ENCODE measurements around the gene DGKB. TPM values are rescaled to one million over a fixed set of nuclear protein-coding genes. Genes with fewer than 3 reads are reported as not detected.

Gene DGKB
- total RNA-seq, 4 donors from 2014 or later, result 0.40 to 3.8 (median 0.82) TPM; not detected in 1

DNA sequence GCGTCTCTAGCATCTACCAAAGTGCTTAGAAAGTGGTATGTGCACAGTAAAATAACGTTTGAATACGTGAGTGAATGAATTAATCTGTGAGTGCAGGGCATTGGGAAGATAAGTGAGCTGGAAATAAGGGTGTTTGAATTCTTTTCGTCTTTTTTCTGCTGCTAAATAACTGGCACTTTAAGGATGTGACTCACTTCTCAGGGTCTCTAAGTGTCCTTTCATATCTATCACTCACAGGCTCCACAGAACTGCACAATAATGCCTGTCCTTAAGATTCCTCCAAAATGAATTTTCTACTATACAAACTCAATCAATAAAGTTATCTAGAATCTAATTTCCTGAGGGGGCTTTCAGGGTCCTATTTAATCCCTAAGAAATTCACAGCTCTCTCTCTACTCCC lies 3.2 kb upstream of the DGKB start:
- no peak overlapping the region for H3K27ac ChIP-seq
- H3K36me3 ChIP-seq, result no peaks in the 10 kb centered on the region
- H3K9me3 ChIP-seq, result no peaks in the 10 kb centered on the region
- in situ Hi-C loops (cut with MboI; ENCODE audit: low pct_ligation_motif_present in 1 of 4, low pct_unique_long_range_greater_than_20kb in 1 of 4, low sequenced_read_pairs in 3 of 4), result no loop called here
- no peak overlapping the region for H3K4me3 ChIP-seq
- no peak for DNase-seq
- 71 to 79% methylated on average over 4 of the region's 4 CpGs for WGBS, 2 donors (ENCODE audit: low coverage in 1 of 2)
- intact Hi-C loops (cut with DNase I; ENCODE audit: low total_unique reads), result no loop called here
- no peaks in the 10 kb centered on the region for H3K27me3 ChIP-seq
- no peaks in the 10 kb centered on the region for H3K4me1 ChIP-seq
- TF ChIP-seq EP300 (IDR thresholded peaks at IDR 0.05; ENCODE audit: low read depth) (no peak), POLR2A (IDR thresholded peaks at IDR 0.05) (no peak)

DNA sequence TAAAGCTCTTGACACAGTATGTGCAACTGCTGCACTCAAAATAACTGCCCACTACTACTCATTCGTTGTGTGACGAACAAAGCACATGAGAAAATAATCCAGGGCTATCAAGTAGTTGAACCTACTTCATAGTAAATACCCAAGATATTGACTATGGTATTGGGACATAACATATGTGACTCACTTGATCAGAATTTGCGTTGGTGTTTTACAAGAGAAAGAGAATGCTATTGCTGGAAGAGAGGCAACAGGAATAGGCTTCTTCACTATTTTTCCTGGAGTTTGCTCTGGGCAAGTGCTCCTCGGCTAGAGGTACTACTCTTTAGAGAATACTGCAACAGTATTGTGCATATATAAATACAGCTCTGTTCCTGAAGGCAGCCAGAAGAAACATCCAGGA lies 2.5 kb downstream of the DGKB start:
- no peak for DNase-seq
- Histone ChIP-seq H3K4me1 (no peaks in the 10 kb centered on the region), H3K36me3 (no peaks in the 10 kb centered on the region), H3K9me3 (no peaks in the 10 kb centered on the region), H3K27ac (no peak overlapping the region), H3K27me3 (no peaks in the 10 kb centered on the region), H3K4me3 (no peak overlapping the region)
- 85 to 93% methylated on average over 3 to 4 of the region's 4 CpGs for WGBS, 2 donors (ENCODE audit: low coverage in 1 of 2)
- TF ChIP-seq EP300 (IDR thresholded peaks at IDR 0.05; ENCODE audit: low read depth) (no peak), POLR2AphosphoS5 (IDR thresholded peaks at IDR 0.05) (no peak), POLR2A (IDR thresholded peaks at IDR 0.05) (no peak)
- TF ChIP-seq, protein P1, sequence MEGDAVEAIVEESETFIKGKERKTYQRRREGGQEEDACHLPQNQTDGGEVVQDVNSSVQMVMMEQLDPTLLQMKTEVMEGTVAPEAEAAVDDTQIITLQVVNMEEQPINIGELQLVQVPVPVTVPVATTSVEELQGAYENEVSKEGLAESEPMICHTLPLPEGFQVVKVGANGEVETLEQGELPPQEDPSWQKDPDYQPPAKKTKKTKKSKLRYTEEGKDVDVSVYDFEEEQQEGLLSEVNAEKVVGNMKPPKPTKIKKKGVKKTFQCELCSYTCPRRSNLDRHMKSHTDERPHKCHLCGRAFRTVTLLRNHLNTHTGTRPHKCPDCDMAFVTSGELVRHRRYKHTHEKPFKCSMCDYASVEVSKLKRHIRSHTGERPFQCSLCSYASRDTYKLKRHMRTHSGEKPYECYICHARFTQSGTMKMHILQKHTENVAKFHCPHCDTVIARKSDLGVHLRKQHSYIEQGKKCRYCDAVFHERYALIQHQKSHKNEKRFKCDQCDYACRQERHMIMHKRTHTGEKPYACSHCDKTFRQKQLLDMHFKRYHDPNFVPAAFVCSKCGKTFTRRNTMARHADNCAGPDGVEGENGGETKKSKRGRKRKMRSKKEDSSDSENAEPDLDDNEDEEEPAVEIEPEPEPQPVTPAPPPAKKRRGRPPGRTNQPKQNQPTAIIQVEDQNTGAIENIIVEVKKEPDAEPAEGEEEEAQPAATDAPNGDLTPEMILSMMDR (IDR thresholded peaks at IDR 0.05), result no peak
- in situ Hi-C loops (cut with MboI; ENCODE audit: low pct_ligation_motif_present in 1 of 4, low pct_unique_long_range_greater_than_20kb in 1 of 4, low sequenced_read_pairs in 3 of 4), result no loop called here
- intact Hi-C loops (cut with DNase I; ENCODE audit: low total_unique reads), result no loop called here

DNA sequence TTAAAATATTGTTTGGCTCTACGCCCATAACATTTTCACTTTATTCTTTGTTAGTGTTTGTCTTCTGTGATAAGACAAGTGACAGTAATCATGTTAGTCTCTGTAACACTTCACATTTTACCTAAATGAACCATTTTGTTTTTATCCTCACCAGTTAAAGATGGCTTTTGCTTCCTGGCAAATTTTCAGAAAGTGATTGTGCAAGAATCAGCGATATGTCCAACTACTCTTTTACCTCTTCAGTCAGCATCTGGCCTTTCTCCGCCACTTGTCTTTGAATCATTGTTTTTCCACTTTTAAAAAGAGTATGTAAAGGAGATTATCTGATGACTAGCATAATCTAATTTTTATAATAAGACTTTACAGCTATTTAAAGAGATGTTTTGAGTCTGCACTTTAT lies 3.5 kb downstream of the DGKB start:
- TF ChIP-seq POLR2AphosphoS5 (IDR thresholded peaks at IDR 0.05), result peak in 1 of 3 donors; percentile 20
- TF ChIP-seq, protein P1 (IDR thresholded peaks at IDR 0.05), result no peak
- TF ChIP-seq POLR2A (IDR thresholded peaks at IDR 0.05), result no peak
- DNase-seq, result no peak
- in situ Hi-C loops (cut with MboI; ENCODE audit: low pct_ligation_motif_present in 1 of 4, low pct_unique_long_range_greater_than_20kb in 1 of 4, low sequenced_read_pairs in 3 of 4), result no loop called here
- no peaks in the 10 kb centered on the region for H3K9me3 ChIP-seq
- no peak overlapping the region for H3K4me3 ChIP-seq
- no peak overlapping the region for H3K27ac ChIP-seq
- H3K27me3 ChIP-seq, result no peaks in the 10 kb centered on the region
- intact Hi-C loops (cut with DNase I; ENCODE audit: low total_unique reads), result no loop called here
- H3K4me1 ChIP-seq, result no peaks in the 10 kb centered on the region
- no peaks in the 10 kb centered on the region for H3K36me3 ChIP-seq
- 68 to 79% methylated on average over 3 of the region's 3 CpGs for WGBS, 2 donors (ENCODE audit: low coverage in 1 of 2)

DNA sequence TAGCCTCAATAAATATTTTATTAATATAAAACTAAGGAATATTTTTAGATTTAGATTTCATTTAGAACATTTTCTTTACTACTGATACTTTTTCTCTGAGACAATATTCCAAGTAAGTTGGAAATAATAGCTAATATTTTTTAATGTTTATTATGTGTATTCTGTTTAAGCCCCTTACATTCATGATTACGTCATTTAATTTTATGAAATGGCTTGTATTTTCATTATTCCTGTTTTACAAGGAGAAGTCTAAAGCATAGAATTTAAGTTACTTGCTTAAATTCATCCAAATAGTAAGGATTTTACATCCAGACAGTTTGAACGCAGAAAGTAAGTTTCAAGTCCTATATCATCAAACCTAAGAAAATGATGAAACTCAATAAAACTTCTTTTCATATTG lies 6.1 kb downstream of the DGKB start:
- no peaks in the 10 kb centered on the region for H3K4me1 ChIP-seq
- no peak for DNase-seq
- WGBS, 2 donors (ENCODE audit: low coverage in 1 of 2), result 83 to 94% methylated on average over 2 of the region's 2 CpGs
- H3K36me3 ChIP-seq, result no peaks in the 10 kb centered on the region
- no peaks in the 10 kb centered on the region for H3K9me3 ChIP-seq
- in situ Hi-C loops (cut with MboI; ENCODE audit: low pct_ligation_motif_present in 1 of 4, low pct_unique_long_range_greater_than_20kb in 1 of 4, low sequenced_read_pairs in 3 of 4) (no loop called here), intact Hi-C loops (cut with DNase I; ENCODE audit: low total_unique reads) (no loop called here)
- no peak for TF ChIP-seq POLR2AphosphoS5 (IDR thresholded peaks at IDR 0.05)
- TF ChIP-seq EP300 (IDR thresholded peaks at IDR 0.05; ENCODE audit: low read depth), result no peak
- H3K4me3 ChIP-seq, result no peak overlapping the region
- no peaks in the 10 kb centered on the region for H3K27me3 ChIP-seq
- no peak overlapping the region for H3K27ac ChIP-seq

DNA sequence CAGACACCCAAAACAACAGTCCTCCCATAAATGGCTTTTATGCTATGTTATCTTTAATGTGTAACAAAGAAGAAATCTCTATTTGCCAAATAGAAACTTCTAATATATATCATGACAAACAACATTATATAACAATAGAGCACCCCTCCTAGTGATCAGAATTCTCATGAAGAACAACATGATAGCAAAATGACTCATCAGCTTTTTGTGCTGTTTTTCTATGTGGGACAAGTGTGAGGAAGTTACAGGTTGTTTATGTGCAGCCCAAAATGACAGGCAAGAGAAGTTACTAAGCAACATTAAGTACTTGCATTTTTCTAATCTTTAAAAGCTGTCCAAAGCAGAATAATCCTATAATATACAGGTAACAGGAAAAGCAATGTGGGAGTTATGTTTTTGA lies 7.7 kb downstream of the DGKB start:
- intact Hi-C loops (cut with DNase I; ENCODE audit: low total_unique reads), result no loop called here
- H3K36me3 ChIP-seq, result no peaks in the 10 kb centered on the region
- no peaks in the 10 kb centered on the region for H3K4me1 ChIP-seq
- no peak for DNase-seq
- TF ChIP-seq EP300 (IDR thresholded peaks at IDR 0.05; ENCODE audit: low read depth) (no peak), POLR2A (IDR thresholded peaks at IDR 0.05) (no peak), POLR2AphosphoS5 (IDR thresholded peaks at IDR 0.05) (no peak)
- H3K27me3 ChIP-seq, result no peaks in the 10 kb centered on the region
- in situ Hi-C loops (cut with MboI; ENCODE audit: low pct_ligation_motif_present in 1 of 4, low pct_unique_long_range_greater_than_20kb in 1 of 4, low sequenced_read_pairs in 3 of 4), result no loop called here
- no peak overlapping the region for H3K27ac ChIP-seq
- H3K4me3 ChIP-seq, result no peak overlapping the region
- H3K9me3 ChIP-seq, result no peaks in the 10 kb centered on the region

DNA sequence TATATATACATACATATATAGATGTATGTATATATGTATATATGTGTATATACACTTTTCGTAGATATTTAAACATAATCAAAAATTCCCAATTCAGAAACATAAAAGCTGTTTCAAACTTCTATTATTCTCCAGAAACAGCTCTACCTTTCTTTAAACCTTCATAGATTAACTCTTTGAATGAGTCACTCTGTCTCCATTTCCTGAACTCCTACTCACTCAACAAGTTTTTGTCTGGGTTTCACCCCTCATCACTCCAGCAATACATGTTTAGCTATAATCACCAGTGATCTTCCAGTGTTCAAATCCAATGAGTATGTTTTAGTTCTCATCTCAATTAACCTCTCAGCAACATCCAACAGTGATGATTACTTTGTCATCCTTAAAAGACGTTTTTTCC lies 9.6 kb downstream of the DGKB start:
- H3K36me3 ChIP-seq, result no peaks in the 10 kb centered on the region
- 61 to 62% methylated on average over 2 of the region's 2 CpGs for WGBS, 2 donors (ENCODE audit: low coverage in 1 of 2)
- no peaks in the 10 kb centered on the region for H3K27me3 ChIP-seq
- no peak overlapping the region for H3K27ac ChIP-seq
- intact Hi-C loops (cut with DNase I; ENCODE audit: low total_unique reads), result no loop called here
- H3K4me1 ChIP-seq, result peaks cover 0 to 3% (median 0%) of the 10 kb centered on the region in 4 donors
- no peak overlapping the region for H3K4me3 ChIP-seq
- H3K9me3 ChIP-seq, result no peaks in the 10 kb centered on the region
- in situ Hi-C loops (cut with MboI; ENCODE audit: low pct_ligation_motif_present in 1 of 4, low pct_unique_long_range_greater_than_20kb in 1 of 4, low sequenced_read_pairs in 3 of 4), result no loop called here
- DNase-seq, result no peak
- TF ChIP-seq POLR2A (IDR thresholded peaks at IDR 0.05) (no peak), EP300 (IDR thresholded peaks at IDR 0.05; ENCODE audit: low read depth) (no peak), POLR2AphosphoS5 (IDR thresholded peaks at IDR 0.05) (no peak)
- TF ChIP-seq, protein P1 (IDR thresholded peaks at IDR 0.05), result no peak
